ENCODE data around the gene NSUN3. TPM values are rescaled to one million over a fixed set of nuclear protein-coding genes. Genes with fewer than 3 reads are reported as not detected.

Gene NSUN3
- total RNA-seq, 4 donors from 2014 or later: 1.4 to 2.5 (median 2.1) TPM

- no peak for ATAC-seq
- intact Hi-C loops (cut with DNase I; ENCODE audit: low total_unique reads): no loop called here
- Histone ChIP-seq H3K27ac (no peak overlapping the region), H3K36me3 (no peaks in the 10 kb centered on the region), H3K4me1 (no peaks in the 10 kb centered on the region), H3K27me3 (no peaks in the 10 kb centered on the region), H3K4me3 (no peak overlapping the region), H3K9me3 (no peaks in the 10 kb centered on the region)
- in situ Hi-C loops (cut with MboI; ENCODE audit: low sequenced_read_pairs in 4 of 4): no loop called here
- TF ChIP-seq CTCF (IDR thresholded peaks at IDR 0.05 in 4 of 5, conservative IDR thresholded peaks at IDR 0.05 in 1 of 5) (no peak), POLR2A (IDR thresholded peaks at IDR 0.05) (no peak)
- no peak for DNase-seq
Observed at GRCh38 chr3:94110854-94111253, 48.0 kb downstream of the NSUN3 start.

GRCh38 chr3:94114666-94115065, 51.8 kb downstream of the NSUN3 start:
- no peaks in the 10 kb centered on the region for H3K36me3 ChIP-seq
- DNase-seq (no peak), ATAC-seq (no peak)
- H3K4me1 ChIP-seq: no peaks in the 10 kb centered on the region
- intact Hi-C loops (cut with DNase I; ENCODE audit: low total_unique reads) (no loop called here), in situ Hi-C loops (cut with MboI; ENCODE audit: low sequenced_read_pairs in 4 of 4) (no loop called here)
- no peak overlapping the region for H3K27ac ChIP-seq
- no peak overlapping the region for H3K4me3 ChIP-seq
- H3K27me3 ChIP-seq: no peaks in the 10 kb centered on the region
- no peaks in the 10 kb centered on the region for H3K9me3 ChIP-seq
- TF ChIP-seq POLR2A (IDR thresholded peaks at IDR 0.05) (no peak), CTCF (IDR thresholded peaks at IDR 0.05 in 4 of 5, conservative IDR thresholded peaks at IDR 0.05 in 1 of 5) (no peak)

- ATAC-seq (no peak), DNase-seq (no peak)
- no peaks in the 10 kb centered on the region for H3K4me1 ChIP-seq
- no peaks in the 10 kb centered on the region for H3K9me3 ChIP-seq
- H3K36me3 ChIP-seq: no peaks in the 10 kb centered on the region
- H3K27me3 ChIP-seq: no peaks in the 10 kb centered on the region
- in situ Hi-C loops (cut with MboI; ENCODE audit: low sequenced_read_pairs in 4 of 4) (no loop called here), intact Hi-C loops (cut with DNase I; ENCODE audit: low total_unique reads) (no loop called here)
- no peak overlapping the region for H3K27ac ChIP-seq
- TF ChIP-seq POLR2A (IDR thresholded peaks at IDR 0.05): no peak
- TF ChIP-seq CTCF (IDR thresholded peaks at IDR 0.05 in 4 of 5, conservative IDR thresholded peaks at IDR 0.05 in 1 of 5): no peak
- H3K4me3 ChIP-seq: no peak overlapping the region
Observed at GRCh38 chr3:94115482-94115881, 52.6 kb downstream of the NSUN3 start.

GRCh38 chr3:94117729-94118128, 54.9 kb downstream of the NSUN3 start:
- no peak for ATAC-seq
- Histone ChIP-seq H3K4me1 (no peaks in the 10 kb centered on the region), H3K27me3 (no peaks in the 10 kb centered on the region), H3K4me3 (no peak overlapping the region), H3K9me3 (no peaks in the 10 kb centered on the region), H3K36me3 (no peaks in the 10 kb centered on the region), H3K27ac (no peak overlapping the region)
- TF ChIP-seq CTCF (IDR thresholded peaks at IDR 0.05 in 4 of 5, conservative IDR thresholded peaks at IDR 0.05 in 1 of 5) (no peak), POLR2A (IDR thresholded peaks at IDR 0.05) (no peak)
- intact Hi-C loops (cut with DNase I; ENCODE audit: low total_unique reads): no loop called here
- no peak for DNase-seq
- in situ Hi-C loops (cut with MboI; ENCODE audit: low sequenced_read_pairs in 4 of 4): no loop called here

GRCh38 chr3:94118390-94118789, 55.5 kb downstream of the NSUN3 start:
- in situ Hi-C loops (cut with MboI; ENCODE audit: low sequenced_read_pairs in 4 of 4): no loop called here
- no peaks in the 10 kb centered on the region for H3K4me1 ChIP-seq
- DNase-seq (no peak), ATAC-seq (no peak)
- intact Hi-C loops (cut with DNase I; ENCODE audit: low total_unique reads): no loop called here
- no peaks in the 10 kb centered on the region for H3K9me3 ChIP-seq
- H3K4me3 ChIP-seq: no peak overlapping the region
- H3K27me3 ChIP-seq: no peaks in the 10 kb centered on the region
- H3K36me3 ChIP-seq: no peaks in the 10 kb centered on the region
- no peak overlapping the region for H3K27ac ChIP-seq
- no peak for TF ChIP-seq CTCF (IDR thresholded peaks at IDR 0.05 in 4 of 5, conservative IDR thresholded peaks at IDR 0.05 in 1 of 5)
- no peak for TF ChIP-seq POLR2A (IDR thresholded peaks at IDR 0.05)
